Measurements from ENCODE around the gene STOX1.
A peak's percentile ranks its signal among the peaks of the same experiment; 100 is the strongest.
"Not testable (repeated sequence)": the region's sequence is repeated elsewhere in the genome, so short reads cannot be mapped to it uniquely, and the experiment has no call there.

Gene STOX1

GRCh38 chr10:68831961-68832455 is 4.7 kb downstream of the STOX1 start:
- no peak for DNase-seq

GRCh38 chr10:68832601-68833000 is 5.3 kb downstream of the STOX1 start:
- DNase-seq = no peak

- DNase-seq = no peak
Observed at GRCh38 chr10:68837626-68838322, 10.4 kb downstream of the STOX1 start.

DNA sequence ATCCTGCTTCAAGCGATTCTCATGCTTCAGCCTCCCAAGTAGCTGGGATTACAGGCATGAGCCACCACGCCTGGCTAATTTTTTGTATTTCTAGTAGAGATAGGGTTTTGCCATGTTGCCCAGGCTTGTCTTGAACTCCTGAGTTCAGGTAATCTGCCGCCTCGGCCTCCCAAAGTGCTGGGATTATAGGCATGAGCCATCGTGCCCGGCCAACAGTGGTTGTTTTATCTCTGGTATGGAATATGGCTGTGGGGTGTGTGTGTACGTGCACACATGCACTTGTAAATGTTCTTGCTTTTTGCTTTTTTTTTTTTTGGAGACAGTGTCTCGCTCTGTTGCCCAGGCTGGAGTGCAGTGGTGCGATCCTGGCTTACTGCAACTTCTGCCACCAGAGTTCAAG is 13.3 kb downstream of the STOX1 start:
- not testable (repeated sequence) for DNase-seq

GRCh38 chr10:68848281-68848680 is 20.9 kb downstream of the STOX1 start:
- no peak for DNase-seq

DNA sequence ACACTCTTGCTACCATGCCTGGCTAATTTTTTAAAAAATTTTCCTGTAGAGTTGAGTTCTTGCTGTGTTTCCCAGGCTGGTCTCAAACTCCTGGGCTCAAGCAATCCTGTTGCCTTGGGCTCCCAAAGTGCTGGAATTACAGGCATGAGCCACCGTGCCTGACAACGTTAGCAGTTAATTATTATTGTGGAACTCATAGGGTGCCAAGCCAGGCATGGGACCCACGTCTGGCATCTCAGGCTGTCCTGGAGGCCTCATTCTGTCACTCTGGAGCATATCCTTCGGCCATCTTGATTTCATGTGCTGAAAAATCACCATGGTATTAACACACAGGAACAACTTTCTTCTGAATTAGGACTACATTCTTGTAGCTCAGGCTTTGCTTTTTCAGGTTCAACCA is 21.5 kb downstream of the STOX1 start:
- DNase-seq = no peak

DNA sequence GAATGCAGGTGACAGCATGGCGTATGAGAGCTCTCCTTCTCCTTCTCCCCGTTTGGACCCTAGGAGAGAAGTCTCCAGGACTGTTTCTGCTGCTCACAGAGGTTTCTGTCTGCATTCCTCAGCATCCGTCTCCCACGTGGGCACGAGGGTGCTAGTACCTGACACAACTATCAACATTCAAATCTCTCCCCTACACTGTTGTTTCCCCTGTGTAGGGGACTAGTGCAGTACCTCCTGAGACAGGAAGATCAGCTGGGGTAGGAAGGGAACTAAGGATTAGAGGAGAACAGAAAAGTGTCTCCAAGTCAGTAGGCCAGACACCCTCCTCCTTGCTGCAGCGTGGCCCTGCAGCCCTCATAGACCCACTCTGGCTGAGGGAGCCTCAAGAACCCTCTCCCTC is 29.0 kb downstream of the STOX1 start:
- no peak for DNase-seq

DNA sequence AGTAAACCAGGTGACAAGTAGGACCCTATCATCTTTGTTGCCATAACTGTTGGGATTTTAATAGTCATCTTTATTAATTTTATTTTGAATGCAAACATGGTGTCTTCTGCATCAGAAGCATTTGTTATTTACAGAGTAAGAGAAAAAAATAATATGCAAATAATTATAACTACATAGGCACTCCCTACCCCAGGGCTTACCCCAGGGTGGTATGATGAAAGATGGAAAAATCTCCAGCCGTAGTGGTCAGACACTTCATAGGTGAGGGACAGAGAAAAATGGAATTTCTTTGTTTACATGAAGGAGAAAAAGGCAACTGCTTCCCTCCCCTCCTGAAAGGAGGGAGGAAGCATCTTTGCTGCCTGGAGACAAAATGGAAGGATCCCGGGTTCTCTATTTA is 29.7 kb downstream of the STOX1 start:
- no peak for DNase-seq

DNA sequence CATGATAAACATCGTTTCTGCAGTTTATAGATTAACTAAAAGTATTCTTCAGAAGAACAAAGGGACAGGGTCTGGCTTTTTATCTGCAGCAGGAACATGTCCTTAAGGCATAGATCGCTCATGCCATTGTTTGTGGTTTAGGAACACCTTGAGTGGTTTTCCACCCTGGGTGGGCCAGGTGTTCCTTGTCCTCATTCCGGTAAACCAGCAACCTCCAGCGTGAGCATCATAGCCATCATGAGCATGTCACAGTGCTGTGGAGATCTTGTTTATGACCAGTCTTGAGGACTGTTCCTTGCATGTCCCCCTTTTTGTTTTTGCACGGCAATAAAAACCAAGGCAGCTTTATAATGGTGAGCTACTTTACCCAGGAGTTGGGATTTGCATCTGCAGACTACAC is 33.9 kb downstream of the STOX1 start:
- no peak for DNase-seq

DNA sequence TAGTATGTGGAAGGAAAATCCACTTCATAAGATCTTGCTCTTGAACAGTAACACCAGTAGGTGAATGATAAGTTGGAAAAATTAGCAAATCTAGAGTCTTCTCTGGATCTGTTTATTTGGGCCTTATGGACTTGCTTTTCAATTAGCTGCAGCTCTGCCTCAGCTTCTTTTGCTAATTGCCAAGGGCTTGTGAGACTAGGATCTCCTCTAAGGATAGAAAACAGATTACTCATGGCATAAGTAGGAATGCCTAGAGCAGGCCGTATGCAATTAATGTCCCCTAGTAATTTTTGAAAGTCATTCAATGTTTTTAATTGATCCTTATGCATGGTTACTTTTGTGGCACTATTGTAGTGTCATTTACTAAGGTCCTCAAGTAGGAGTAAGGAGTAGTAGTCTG is 37.3 kb downstream of the STOX1 start:
- DNase-seq = no peak

- DNase-seq = not testable (repeated sequence)
Observed at GRCh38 chr10:68868173-68868572, 40.8 kb downstream of the STOX1 start.

DNA sequence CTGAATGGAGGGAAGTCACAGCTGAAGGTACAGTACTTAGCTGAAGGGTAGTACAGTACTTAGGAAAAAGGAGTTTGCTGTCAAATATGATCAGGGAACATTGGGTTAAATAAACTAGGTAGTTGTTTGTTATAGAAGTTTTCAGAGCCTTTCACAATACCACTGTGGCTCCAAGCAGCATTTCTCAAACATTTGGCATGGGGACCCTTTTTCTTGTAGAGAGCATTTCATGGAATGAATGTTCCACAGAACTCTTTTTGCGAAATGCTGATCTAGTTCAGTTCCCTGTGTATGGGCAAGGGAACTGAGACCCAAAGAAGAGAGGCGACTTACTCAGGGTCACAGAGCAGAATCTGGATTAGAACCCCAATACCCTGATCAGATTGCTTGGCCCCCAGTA is 42.3 kb downstream of the STOX1 start:
- DNase-seq = no peak

GRCh38 chr10:68870061-68870460 is 42.7 kb downstream of the STOX1 start:
- no peak for DNase-seq

GRCh38 chr10:68870545-68871104 is 43.3 kb downstream of the STOX1 start:
- DNase-seq = no peak

DNA sequence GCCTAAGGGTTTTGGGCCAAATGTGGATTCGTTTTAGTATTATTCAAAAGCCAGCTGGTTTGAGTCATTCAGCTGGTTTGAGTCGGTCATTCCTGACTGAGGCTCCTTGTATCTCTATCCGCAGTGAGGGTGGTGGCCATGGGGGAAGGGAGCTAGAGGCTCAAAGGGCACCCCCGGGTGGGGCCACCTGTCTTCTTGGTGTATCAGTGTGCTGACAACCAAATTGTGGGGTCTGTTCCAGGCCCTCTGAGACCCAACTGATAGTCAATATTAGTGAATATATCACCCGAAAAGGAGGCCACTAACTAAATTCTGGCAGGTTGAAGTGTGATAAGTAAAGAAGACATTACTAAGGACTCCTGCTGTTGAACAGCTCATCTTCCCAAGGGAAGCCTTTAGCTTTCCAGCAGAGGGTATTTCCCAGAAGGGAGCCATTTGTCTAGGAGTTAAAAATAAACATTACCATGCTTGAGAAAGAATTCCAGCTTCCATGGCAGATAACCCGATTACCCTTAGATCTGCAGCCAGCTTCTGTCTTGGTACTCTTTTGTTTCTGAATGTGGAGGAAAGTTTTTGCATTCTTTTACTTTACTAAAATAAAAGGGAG is 43.9 kb downstream of the STOX1 start:
- no peak for DNase-seq

DNA sequence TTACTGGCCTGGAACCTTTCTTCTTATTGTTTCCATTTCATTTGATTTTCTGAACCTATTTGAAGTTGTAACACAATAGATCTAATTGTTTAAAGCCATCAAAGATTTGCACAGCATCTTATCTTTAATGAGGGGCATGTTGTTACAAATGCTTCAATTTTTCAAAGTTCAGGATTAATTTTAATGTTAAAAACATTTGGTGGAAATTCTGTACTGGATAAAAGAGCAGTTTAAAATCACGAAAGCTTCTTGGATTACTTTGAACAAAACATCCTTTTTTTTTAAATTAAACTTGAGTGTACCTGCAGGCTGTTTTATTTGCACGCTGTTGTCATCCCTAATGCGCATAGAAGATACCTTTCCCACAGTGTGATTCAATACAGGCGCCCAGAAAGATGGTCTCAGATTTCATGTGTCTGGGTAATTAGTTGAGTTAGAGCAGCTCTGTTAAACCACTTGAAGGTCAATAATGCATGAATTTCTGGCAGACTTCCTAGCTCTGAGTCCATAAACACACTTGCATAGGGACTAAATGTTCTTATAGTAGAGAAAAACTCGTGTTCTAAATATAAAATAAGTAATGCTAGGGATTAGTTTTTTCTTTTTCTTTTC is 44.5 kb downstream of the STOX1 start:
- DNase-seq = no peak

DNA sequence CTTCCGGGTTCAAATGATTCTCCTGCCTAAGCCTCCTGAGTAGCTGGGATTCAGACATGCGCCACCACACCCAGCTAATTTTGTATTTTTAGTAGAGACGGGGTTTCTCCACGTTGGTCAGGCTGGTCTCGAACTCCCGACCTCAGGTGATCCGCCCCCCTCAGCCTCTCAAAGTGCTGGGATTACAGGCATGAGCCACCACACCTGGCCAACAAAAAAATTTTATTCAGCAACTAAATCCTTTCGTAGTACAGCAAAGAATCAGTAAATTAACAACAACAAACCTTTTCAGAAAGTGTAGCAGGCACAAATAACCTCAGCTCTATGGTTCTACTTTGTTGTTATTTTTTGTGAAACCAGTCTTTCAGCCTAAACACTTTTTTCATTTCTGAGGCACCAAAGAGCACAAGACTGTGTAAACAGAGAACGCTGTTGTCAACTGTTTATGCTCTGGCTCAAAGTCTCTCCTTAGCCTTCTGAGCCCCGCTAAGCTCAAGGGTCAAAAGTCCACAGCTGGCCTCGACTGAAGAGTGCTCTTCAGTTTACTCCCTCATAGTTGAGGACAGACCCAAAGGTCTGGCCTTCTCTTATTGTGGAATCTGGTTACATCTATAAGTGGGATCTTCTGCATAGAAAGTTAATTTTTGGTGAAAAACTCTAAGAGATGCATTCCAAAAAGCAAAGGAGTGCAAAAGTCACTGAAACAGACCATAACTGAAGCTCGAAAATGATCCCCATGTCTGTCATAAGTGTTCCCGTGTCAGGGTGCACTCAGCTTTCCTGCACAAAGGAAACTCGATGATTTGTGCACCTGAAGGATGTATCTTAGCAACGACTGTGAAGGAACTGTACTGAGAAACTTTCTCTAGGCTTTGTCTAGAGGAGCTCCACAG is 49.2 kb downstream of the STOX1 start:
- DNase-seq = no peak

DNA sequence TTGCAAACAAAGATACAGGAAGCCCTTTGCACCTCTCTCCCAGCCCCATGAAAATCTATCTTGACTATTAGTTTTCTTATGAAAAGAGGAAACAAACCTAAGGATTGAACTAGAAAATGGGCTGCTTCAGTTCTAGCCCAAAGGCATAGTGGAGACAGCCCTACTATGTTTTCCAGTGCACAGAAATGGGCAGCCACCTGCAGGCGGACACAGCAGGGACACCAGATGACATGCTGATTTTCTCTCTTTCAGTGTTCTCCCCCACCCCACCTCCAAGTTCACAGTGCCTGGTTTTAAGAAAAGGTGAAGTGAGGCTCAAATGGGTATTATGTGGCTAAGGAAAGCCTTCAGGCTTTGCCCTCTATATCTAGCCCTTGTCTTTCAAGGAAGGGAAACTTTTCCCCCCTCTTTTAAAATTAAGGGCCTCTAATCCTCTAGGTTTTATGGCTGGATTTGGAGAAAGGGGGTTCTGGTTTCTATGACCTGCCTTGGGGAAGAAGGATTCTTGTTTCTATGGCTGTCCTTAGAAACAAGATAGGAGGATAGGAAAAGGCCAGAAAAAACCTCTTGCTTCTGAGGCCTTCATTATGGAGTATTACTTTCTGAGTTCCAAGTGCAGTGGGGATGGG is 50.3 kb downstream of the STOX1 start:
- no peak for DNase-seq

DNA sequence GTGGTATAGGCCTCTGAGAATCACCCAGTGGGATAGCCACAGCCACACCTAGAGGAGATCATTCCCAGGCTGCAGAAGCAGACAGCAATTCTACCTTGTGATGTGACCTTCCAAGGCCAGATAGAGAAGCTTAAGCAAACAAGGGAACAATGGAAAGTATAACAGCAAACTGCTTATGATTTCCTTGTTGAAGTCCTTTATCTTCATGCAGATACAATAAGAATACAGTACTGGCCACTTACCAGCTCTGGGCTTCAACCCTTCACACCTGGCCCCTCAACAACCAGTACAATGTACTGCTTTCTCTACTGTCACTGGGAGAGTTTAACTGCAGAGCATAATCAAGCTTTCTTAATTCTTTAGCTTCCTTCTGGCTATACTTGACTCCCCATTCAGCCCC is 51.2 kb downstream of the STOX1 start:
- DNase-seq = no peak

DNA sequence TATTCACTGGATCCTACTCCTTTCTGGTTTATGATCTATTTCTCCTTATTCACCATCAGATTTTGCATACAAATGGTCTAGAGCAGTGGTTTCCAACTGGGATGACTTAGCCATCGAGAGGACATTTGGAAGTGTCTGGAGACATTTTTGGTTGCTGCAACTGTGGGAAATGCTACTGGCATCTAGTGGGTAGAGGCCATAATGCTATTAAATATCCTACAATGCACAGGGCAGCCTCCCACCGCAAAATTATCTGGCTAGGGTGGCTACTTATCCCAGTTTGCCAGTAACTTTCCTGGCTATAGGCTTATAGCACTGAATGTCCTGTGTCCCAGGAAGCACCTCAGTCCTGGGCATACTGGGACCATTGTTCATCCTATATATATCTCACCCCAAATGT is 52.3 kb downstream of the STOX1 start:
- no peak for DNase-seq

DNA sequence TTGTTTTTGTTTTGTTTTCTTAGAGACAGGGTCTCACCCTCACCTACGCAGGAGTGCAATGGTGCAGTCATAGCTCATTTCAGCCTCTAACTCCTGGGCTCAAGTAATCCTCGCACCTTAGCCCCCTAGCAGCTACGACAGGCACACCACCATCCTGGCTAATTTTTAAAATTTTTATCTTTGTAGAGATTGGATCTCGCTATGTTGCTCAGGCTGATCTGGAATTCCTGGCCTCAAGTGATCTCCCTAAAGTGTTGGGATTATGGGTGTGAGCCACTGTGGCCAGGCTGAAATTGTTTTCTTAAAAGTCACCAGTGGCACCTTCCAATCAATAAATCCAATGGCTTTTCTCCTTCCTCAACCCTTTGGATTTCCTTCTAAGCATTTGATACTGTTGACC is 52.9 kb downstream of the STOX1 start:
- DNase-seq = no peak

DNA sequence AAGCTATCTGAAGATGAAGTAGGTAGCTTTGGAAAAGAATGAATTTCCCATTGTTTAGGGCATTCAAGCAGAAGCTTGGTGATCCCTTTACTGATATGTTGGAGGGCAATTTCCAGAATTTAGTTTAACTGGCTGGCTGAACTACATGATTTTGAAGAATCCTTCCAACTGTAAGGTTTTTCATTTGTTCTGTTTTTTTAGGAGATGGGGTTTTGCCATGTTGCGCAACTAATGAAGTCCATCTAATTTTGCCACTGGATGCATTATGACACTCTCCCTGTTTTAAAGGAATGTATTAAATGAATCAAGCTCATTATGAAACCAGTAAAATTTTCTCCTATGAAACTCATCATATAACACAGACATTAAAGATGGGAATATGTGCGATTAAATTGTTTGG is 67.7 kb downstream of the STOX1 start:
- DNase-seq = no peak

DNA sequence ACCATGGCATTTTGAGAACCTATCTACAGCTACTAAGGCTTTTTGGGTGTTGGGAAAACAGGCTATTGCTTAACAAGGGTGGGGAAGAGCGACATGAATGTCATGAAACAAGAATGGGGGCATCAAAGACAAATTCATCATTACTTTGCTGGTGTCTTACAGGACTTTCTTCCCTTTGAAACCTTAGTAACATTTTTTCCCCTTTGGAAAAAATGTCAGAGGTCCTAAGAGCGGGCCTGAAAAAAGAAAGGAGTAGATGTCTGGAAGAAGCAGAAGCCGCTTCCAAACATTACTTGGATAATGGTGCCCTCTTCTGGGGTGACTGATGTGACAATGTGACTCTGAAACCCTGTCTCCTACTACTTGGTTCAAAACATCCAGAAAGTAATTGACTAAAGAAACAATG is 70.0 kb downstream of the STOX1 start:
- peak; percentile 14 for DNase-seq

Data from activated CD4-positive, alpha-beta T cell treated with anti-CD3 and anti-CD28 coated beads, Interleukin-2, amount 50 U/mL, for 1 hour (primary cell).